ENCODE results near the gene MIEF2.

DNA sequence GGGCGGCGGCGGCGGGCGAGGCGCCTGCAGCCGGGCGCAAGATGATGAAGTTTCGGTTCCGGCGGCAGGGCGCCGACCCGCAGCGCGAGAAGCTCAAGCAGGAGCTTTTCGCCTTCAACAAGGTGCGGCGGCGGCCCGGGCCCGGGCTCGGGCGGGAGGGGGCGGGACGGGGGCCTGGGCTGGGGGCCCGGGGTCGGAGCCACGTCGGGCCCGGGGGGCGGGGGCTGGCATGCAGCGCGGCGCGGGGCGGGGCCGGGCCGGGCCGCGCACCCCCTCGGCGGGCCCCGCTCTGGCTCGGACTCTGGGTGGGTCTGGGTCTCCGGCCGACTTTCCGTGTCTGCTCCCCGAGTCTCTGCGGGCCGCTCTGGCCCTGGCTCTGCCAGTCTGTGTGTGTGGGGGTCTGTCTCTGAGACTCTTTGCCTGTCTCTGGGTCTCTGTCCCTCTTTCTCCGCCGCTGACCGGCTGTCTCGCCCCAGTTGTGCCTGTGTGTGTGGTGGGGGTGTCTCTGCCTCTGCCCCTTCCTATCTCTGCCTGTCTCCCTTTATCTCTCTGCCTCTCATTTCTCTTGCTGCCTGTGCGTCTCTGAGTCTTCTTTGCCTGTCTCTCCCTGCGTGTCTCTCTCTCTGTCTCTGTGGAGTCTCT is 34.7 kb upstream of the MIEF2 start:
- TF ChIP-seq, protein P1, sequence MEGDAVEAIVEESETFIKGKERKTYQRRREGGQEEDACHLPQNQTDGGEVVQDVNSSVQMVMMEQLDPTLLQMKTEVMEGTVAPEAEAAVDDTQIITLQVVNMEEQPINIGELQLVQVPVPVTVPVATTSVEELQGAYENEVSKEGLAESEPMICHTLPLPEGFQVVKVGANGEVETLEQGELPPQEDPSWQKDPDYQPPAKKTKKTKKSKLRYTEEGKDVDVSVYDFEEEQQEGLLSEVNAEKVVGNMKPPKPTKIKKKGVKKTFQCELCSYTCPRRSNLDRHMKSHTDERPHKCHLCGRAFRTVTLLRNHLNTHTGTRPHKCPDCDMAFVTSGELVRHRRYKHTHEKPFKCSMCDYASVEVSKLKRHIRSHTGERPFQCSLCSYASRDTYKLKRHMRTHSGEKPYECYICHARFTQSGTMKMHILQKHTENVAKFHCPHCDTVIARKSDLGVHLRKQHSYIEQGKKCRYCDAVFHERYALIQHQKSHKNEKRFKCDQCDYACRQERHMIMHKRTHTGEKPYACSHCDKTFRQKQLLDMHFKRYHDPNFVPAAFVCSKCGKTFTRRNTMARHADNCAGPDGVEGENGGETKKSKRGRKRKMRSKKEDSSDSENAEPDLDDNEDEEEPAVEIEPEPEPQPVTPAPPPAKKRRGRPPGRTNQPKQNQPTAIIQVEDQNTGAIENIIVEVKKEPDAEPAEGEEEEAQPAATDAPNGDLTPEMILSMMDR (conservative IDR thresholded peaks at IDR 0.05; ENCODE audit: low read depth, low read length), result no peak
- no peak for TF ChIP-seq EZH2 (IDR thresholded peaks at IDR 0.05; ENCODE audit: low read length, unreplicated experiment)

Measured in PC-3 (cell line).